HFFc6 (cell line): ENCODE measurements around the gene KAT5. TPM values are rescaled to one million over a fixed set of nuclear protein-coding genes. Genes with fewer than 3 reads are reported as not detected.
"Not testable (repeated sequence)": the region's sequence is repeated elsewhere in the genome, so short reads cannot be mapped to it uniquely, and the experiment has no call there.

Experiments
- DNase-seq: peaks from one replicate; pipeline ENCODE4 v3.0.0-alpha.2; 2018
- H3K27ac Mint-ChIP-seq: 2 replicates; pipeline ENCODE4 v1.8.0; 2020; ENCODE audit warnings: mild to moderate bottlenecking, mixed read lengths
- H3K27me3 Mint-ChIP-seq: 2 replicates; pipeline ENCODE4 v1.8.0; 2021; ENCODE audit warnings: mild to moderate bottlenecking, moderate library complexity, mixed read lengths; ENCODE audit not compliant: insufficient read depth
- H3K36me3 Mint-ChIP-seq: 2 replicates; pipeline ENCODE4 v1.8.0; 2021; ENCODE audit warnings: low read depth, mixed read lengths
- H3K4me1 Mint-ChIP-seq: 2 replicates; pipeline ENCODE4 v1.8.0; 2020; ENCODE audit warnings: low read depth, mixed read lengths
- H3K4me3 Mint-ChIP-seq: 2 replicates; pipeline ENCODE4 v1.8.0; 2020; ENCODE audit warnings: mild to moderate bottlenecking, moderate library complexity, mixed read lengths
- H3K9me3 Mint-ChIP-seq: 2 replicates; pipeline ENCODE4 v1.8.0; 2020; ENCODE audit warnings: mild to moderate bottlenecking, mixed read lengths
- CTCF ChIP-seq: fragments of 200-600 bp; sonication (generic); IDR thresholded peaks from 2 replicates; pipeline ENCODE4 v1.5.0; 2021; ENCODE audit warnings: antibody characterized with exemption, mild to moderate bottlenecking
- total RNA-seq, 6 experiments: library from RNA; stranded (reverse); fragmentation: NEBNext Ultra II Directional; extraction: Animal tissue kit (Norgen Biotek cat#: 25700); gene quantifications; 2 replicates in 1 of 6; 3 replicates in 5 of 6; pipeline ENCODE4 v1.2.3, GENCODE V29; 2021

KAT5 gene
- total RNA-seq, 6 experiments from 2014 or later = 36.5 to 42.6 (median 38.9) TPM

GRCh38 chr11:65720211-65720934, 8.3 kb downstream of the KAT5 start, which contains the start of gene RNASEH2C:
TSS of gene RNASEH2C (minus strand) at chr11:65720798. CDS start at chr11:65720758, 40 bp downstream.
- DNase-seq = peak; percentile 56
- no peaks in the 10 kb centered on the region for H3K9me3 Mint-ChIP-seq
- peaks cover 26% of the 10 kb centered on the region for H3K36me3 Mint-ChIP-seq
- peak within 1 kb of the TSS; percentile 97 for H3K4me3 Mint-ChIP-seq
- TF ChIP-seq CTCF = no peak
- peaks cover 8% of the 10 kb centered on the region for H3K27me3 Mint-ChIP-seq
- H3K4me1 Mint-ChIP-seq = peaks cover 18% of the 10 kb centered on the region
- H3K27ac Mint-ChIP-seq = peak within 1 kb of the TSS; percentile 90

- TF ChIP-seq CTCF = no peak
- Mint-ChIP-seq H3K27me3 (peaks cover 10% of the 10 kb centered on the region), H3K36me3 (peaks cover 17% of the 10 kb centered on the region), H3K9me3 (no peaks in the 10 kb centered on the region), H3K27ac (no peak overlapping the region), H3K4me3 (no peak overlapping the region), H3K4me1 (peaks cover 18% of the 10 kb centered on the region)
- DNase-seq = no peak
Observed at GRCh38 chr11:65722261-65722660, 10.2 kb downstream of the KAT5 start.

GRCh38 chr11:65726660-65727059, 14.6 kb downstream of the KAT5 start:
- Mint-ChIP-seq H3K27ac (no peak overlapping the region), H3K4me1 (no peaks in the 10 kb centered on the region), H3K27me3 (peaks cover 8% of the 10 kb centered on the region), H3K36me3 (peaks cover under 1% of the 10 kb centered on the region; the same call in 1 of the 2 replicates), H3K9me3 (peaks cover under 1% of the 10 kb centered on the region; the same call in 1 of the 2 replicates), H3K4me3 (no peak overlapping the region)
- no peak for DNase-seq
- peak; percentile 33; the same call in 1 of the 2 replicates for TF ChIP-seq CTCF

- H3K9me3 Mint-ChIP-seq = peaks cover 5% of the 10 kb centered on the region; the same call in 1 of the 2 replicates
- no peaks in the 10 kb centered on the region for H3K4me1 Mint-ChIP-seq
- H3K36me3 Mint-ChIP-seq = peaks cover 4% of the 10 kb centered on the region; the same call in 1 of the 2 replicates
- no peak for TF ChIP-seq CTCF
- no peak overlapping the region for H3K4me3 Mint-ChIP-seq
- peaks cover 8% of the 10 kb centered on the region for H3K27me3 Mint-ChIP-seq
- no peak overlapping the region for H3K27ac Mint-ChIP-seq
- DNase-seq = no peak
Observed at GRCh38 chr11:65727865-65728264, 15.8 kb downstream of the KAT5 start.

GRCh38 chr11:65730461-65730860, 18.4 kb downstream of the KAT5 start:
- Mint-ChIP-seq H3K27ac (no peak overlapping the region), H3K36me3 (peaks cover 4% of the 10 kb centered on the region; the same call in 1 of the 2 replicates), H3K4me1 (no peaks in the 10 kb centered on the region), H3K4me3 (no peak overlapping the region), H3K27me3 (peaks cover 11% of the 10 kb centered on the region), H3K9me3 (peaks cover 5% of the 10 kb centered on the region; the same call in 1 of the 2 replicates)
- no peak for DNase-seq
- TF ChIP-seq CTCF = no peak

GRCh38 chr11:65735111-65735510, 23.1 kb downstream of the KAT5 start:
- not testable (repeated sequence) for DNase-seq, H3K27ac Mint-ChIP-seq, H3K4me1 Mint-ChIP-seq, H3K4me3 Mint-ChIP-seq
- Mint-ChIP-seq H3K36me3 (peaks cover 11% of the 10 kb centered on the region), H3K27me3 (peaks cover 16% of the 10 kb centered on the region), H3K9me3 (peaks cover 22% of the 10 kb centered on the region)
